Stimulated activated CD8-positive, alpha-beta memory T cell treated with anti-CD3 and anti-CD28 coated beads, Interleukin-12 subunit alpha, Interleukin-12 subunit beta, amount 100 ng/mL, for 1 hour (primary cell): ENCODE data around the gene C16orf90.
A peak's percentile ranks its signal among the peaks of the same experiment; 100 is the strongest.
"Not testable (repeated sequence)": the region's sequence is repeated elsewhere in the genome, so short reads cannot be mapped to it uniquely, and the experiment has no call there.

Experiments used
- DNase-seq: peaks from one replicate; pipeline ENCODE4 v3.0.0-alpha.2; 2020; ENCODE audit warnings: low read depth

Gene C16orf90

GRCh38 chr16:3511286-3512180 is 16.2 kb upstream of the C16orf90 start:
- no peak for DNase-seq

GRCh38 chr16:3510416-3510815 is 15.1 kb upstream of the C16orf90 start:
- DNase-seq = no peak

GRCh38 chr16:3509470-3509928 is 14.2 kb upstream of the C16orf90 start:
- DNase-seq = peak; percentile 47

GRCh38 chr16:3508736-3509135 is 13.4 kb upstream of the C16orf90 start:
- no peak for DNase-seq

GRCh38 chr16:3503523-3503922 is 8.2 kb upstream of the C16orf90 start:
- no peak for DNase-seq

- no peak for DNase-seq
Observed at GRCh38 chr16:3501783-3502400, 6.6 kb upstream of the C16orf90 start.

GRCh38 chr16:3501412-3501761 is 6.1 kb upstream of the C16orf90 start:
- not testable (repeated sequence) for DNase-seq

- no peak for DNase-seq
Observed at GRCh38 chr16:3498988-3499387, 3.7 kb upstream of the C16orf90 start.

GRCh38 chr16:3497771-3498170 is 2.5 kb upstream of the C16orf90 start:
- no peak for DNase-seq

GRCh38 chr16:3496386-3496785 is 1.1 kb upstream of the C16orf90 start:
- no peak for DNase-seq

GRCh38 chr16:3494386-3494973 is 809 bp downstream of the C16orf90 start:
- no peak for DNase-seq

- no peak for DNase-seq
Observed at GRCh38 chr16:3492356-3492755, 2.9 kb downstream of the C16orf90 start.

GRCh38 chr16:3490911-3491629 is 4.2 kb downstream of the C16orf90 start:
- no peak for DNase-seq

- no peak for DNase-seq
Observed at GRCh38 chr16:3488801-3489200, 6.5 kb downstream of the C16orf90 start.

GRCh38 chr16:3487521-3488410 is 7.5 kb downstream of the C16orf90 start:
- no peak for DNase-seq

GRCh38 chr16:3486506-3487215 is 8.6 kb downstream of the C16orf90 start:
- no peak for DNase-seq

GRCh38 chr16:3485821-3486505 is 9.3 kb downstream of the C16orf90 start:
- no peak for DNase-seq

GRCh38 chr16:3485097-3485745 is 10.1 kb downstream of the C16orf90 start:
- no peak for DNase-seq

GRCh38 chr16:3484318-3485096 is 10.8 kb downstream of the C16orf90 start:
- DNase-seq = no peak
